ENCODE measurements around the gene CDC42BPG. TPM values are rescaled to one million over a fixed set of nuclear protein-coding genes. Genes with fewer than 3 reads are reported as not detected.

The CDC42BPG gene
- total RNA-seq, 1 donor from 2014 or later, result 0.62 TPM

MicroRNA genes within 50 kb of the gene (microRNA counts, 767-probe panel; counts per million panel counts)
- not detected for microRNA hsa-miR-192-5p

Other genes starting within 250 kb of the CDC42BPG start
- gene NRXN2, start 121.5 kb downstream of the CDC42BPG start, total RNA-seq, result 16.3 and 40.8 TPM in 2 replicates
- 0.62 and 2.3 TPM in 2 replicates for gene RASGRP2, start 100.5 kb downstream of the CDC42BPG start, total RNA-seq
- 23.5 and 24.9 TPM in 2 replicates for gene PYGM, start 84.7 kb downstream of the CDC42BPG start, total RNA-seq
- gene SF1, start 66.1 kb downstream of the CDC42BPG start, total RNA-seq, result 97.3 and 141 TPM in 2 replicates
- 7.1 and 10.8 TPM in 2 replicates for gene MAP4K2, start 41.4 kb downstream of the CDC42BPG start, total RNA-seq
- gene MEN1, start 34.1 kb downstream of the CDC42BPG start, total RNA-seq, result 10.5 and 13.7 TPM in 2 replicates
- 58.0 and 60.4 TPM in 2 replicates for gene EHD1, start 34.0 kb upstream of the CDC42BPG start, total RNA-seq
- 14.1 and 20.4 TPM in 2 replicates for gene ATG2A, start 72.6 kb upstream of the CDC42BPG start, total RNA-seq
- gene PPP2R5B, start 80.0 kb upstream of the CDC42BPG start, total RNA-seq, result 32.1 and 39.0 TPM in 2 replicates
- not detected in 2 replicates for gene GPHA2, start 91.2 kb upstream of the CDC42BPG start, total RNA-seq
- gene MAJIN, start 127.5 kb upstream of the CDC42BPG start, total RNA-seq, result not detected in 2 replicates
- gene BATF2, start 152.3 kb upstream of the CDC42BPG start, total RNA-seq, result 0.21 and 1.2 TPM in 2 replicates
- gene ARL2, start 169.5 kb upstream of the CDC42BPG start, total RNA-seq, result 134 TPM in 2 replicates
- 12.5 and 21.3 TPM in 2 replicates for gene SNX15, start 182.8 kb upstream of the CDC42BPG start, total RNA-seq
- 20.4 and 32.5 TPM in 2 replicates for gene SAC3D1, start 196.6 kb upstream of the CDC42BPG start, total RNA-seq
- not detected in 2 replicates for gene NAALADL1, start 213.9 kb upstream of the CDC42BPG start, total RNA-seq
- gene CDCA5, start 239.4 kb upstream of the CDC42BPG start, total RNA-seq, result 0.75 and 1.8 TPM in 2 replicates
- gene ZFPL1, start 239.6 kb upstream of the CDC42BPG start, total RNA-seq, result 39.8 and 48.1 TPM in 2 replicates

Measured in myocyte (in vitro differentiated cells).